ENCODE results near the gene IL13RA1. TPM values are rescaled to one million over a fixed set of nuclear protein-coding genes. Genes with fewer than 3 reads are reported as not detected.

The IL13RA1 gene
- total and polyA plus RNA-seq, 10 of the 15 experiments (the other 5 are each of a cell fraction or from before 2014, with no cell fraction given), result 2.3 to 14.2 (median 8.4) TPM

DNA sequence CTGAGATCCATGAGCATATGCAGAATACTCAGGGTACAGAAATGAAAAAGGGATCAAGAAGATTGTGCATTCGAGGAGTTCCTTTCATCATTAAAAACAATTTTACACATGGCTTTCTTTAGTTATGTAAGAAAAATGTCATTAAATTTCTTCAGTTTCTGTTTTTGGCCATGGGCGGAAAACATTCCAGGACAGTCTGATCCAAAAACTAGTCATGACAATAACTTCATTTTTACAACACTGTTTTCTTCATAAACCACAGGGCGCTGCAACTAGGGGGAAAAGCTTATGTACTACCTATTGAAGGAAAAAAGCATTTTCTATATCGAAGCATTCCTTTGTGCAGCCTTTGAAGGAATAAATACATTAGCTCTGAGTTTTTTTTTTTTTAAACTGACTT is 28.2 kb downstream of the IL13RA1 start:
- Histone ChIP-seq H2AFZ (ENCODE audit: control insufficient read depth, low read depth, low read length) (no peak overlapping the region), H3K4me2 (ENCODE audit: control insufficient read depth, insufficient read depth) (no peak overlapping the region), H3K9me3 (replicated peaks; ENCODE audit: control insufficient read depth, insufficient read depth, low read length) (no peaks in the 10 kb centered on the region), H3K4me1 (ENCODE audit: control insufficient read depth, insufficient read depth, low read length) (no peaks in the 10 kb centered on the region), H3K27ac (ENCODE audit: control insufficient read depth, insufficient read depth) (no peak overlapping the region), H3K4me3 (no peak overlapping the region), H3K9ac (ENCODE audit: control insufficient read depth, insufficient read depth, low read length) (no peak overlapping the region), H3K27me3 (replicated peaks in 1 of 2; ENCODE audit: control insufficient read depth in 2 of 2, insufficient read depth in 2 of 2, low read length in 1 of 2) (no peaks in the 10 kb centered on the region), H4K20me1 (ENCODE audit: control insufficient read depth, insufficient read depth) (no peaks in the 10 kb centered on the region), H3K36me3 (ENCODE audit: control insufficient read depth in 2 of 2, insufficient read depth in 2 of 2, low read length in 1 of 2) (no peaks in the 10 kb centered on the region), H3K79me2 (ENCODE audit: control insufficient read depth, insufficient read depth, low read length) (no peaks in the 10 kb centered on the region)
- intact Hi-C loops (cut with micrococcal nuclease; ENCODE audit: unreplicated experiment) (no loop called here), in situ Hi-C loops (cut with MboI) (no loop called here)
- WGBS (ENCODE audit: insufficient coverage, insufficient replicate concordance, low lambda C conversion rate, missing lambda C conversion rate), result 63% methylated on average over 4 of the region's 4 CpGs
- RAD21 ChIA-PET (ENCODE audit: unreplicated experiment), result interaction anchor here (0.6 to 0.7 kb wide), 2 partner anchors 51 to 109 kb away, joined by 3 to 4 read pairs; no protein-coding TSS in a partner anchor
- no TSS peak for BruUV-seq (replicated peaks)
- SMC1A ChIA-PET (ENCODE audit: uncharacterized antibody, unreplicated experiment), result interaction anchor here (0.9 kb wide), 1 partner anchor 50 kb away, joined by 3 read pairs; no protein-coding TSS in a partner anchor
- DNase-seq (ENCODE audit: low read depth, low spot score) (no peak), ATAC-seq (no peak), FAIRE-seq (no peak)
- CTCF ChIA-PET, result no interaction called here
- POLR2A ChIA-PET, result no interaction called here
- TF ChIP-seq PRDM15 (CRISPR knock-in tag; IDR thresholded peaks at IDR 0.05), result no peak
- TF ChIP-seq, protein P1, sequence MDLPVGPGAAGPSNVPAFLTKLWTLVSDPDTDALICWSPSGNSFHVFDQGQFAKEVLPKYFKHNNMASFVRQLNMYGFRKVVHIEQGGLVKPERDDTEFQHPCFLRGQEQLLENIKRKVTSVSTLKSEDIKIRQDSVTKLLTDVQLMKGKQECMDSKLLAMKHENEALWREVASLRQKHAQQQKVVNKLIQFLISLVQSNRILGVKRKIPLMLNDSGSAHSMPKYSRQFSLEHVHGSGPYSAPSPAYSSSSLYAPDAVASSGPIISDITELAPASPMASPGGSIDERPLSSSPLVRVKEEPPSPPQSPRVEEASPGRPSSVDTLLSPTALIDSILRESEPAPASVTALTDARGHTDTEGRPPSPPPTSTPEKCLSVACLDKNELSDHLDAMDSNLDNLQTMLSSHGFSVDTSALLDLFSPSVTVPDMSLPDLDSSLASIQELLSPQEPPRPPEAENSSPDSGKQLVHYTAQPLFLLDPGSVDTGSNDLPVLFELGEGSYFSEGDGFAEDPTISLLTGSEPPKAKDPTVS (IDR thresholded peaks at IDR 0.05; ENCODE audit: low read depth, low read length), result no peak
- no peak for TF ChIP-seq KDM1A (IDR thresholded peaks at IDR 0.05; ENCODE audit: borderline replicate concordance)
- no peak for TF ChIP-seq FOXM1 (IDR thresholded peaks at IDR 0.05; ENCODE audit: low read depth, low read length)
- TF ChIP-seq, protein P2, sequence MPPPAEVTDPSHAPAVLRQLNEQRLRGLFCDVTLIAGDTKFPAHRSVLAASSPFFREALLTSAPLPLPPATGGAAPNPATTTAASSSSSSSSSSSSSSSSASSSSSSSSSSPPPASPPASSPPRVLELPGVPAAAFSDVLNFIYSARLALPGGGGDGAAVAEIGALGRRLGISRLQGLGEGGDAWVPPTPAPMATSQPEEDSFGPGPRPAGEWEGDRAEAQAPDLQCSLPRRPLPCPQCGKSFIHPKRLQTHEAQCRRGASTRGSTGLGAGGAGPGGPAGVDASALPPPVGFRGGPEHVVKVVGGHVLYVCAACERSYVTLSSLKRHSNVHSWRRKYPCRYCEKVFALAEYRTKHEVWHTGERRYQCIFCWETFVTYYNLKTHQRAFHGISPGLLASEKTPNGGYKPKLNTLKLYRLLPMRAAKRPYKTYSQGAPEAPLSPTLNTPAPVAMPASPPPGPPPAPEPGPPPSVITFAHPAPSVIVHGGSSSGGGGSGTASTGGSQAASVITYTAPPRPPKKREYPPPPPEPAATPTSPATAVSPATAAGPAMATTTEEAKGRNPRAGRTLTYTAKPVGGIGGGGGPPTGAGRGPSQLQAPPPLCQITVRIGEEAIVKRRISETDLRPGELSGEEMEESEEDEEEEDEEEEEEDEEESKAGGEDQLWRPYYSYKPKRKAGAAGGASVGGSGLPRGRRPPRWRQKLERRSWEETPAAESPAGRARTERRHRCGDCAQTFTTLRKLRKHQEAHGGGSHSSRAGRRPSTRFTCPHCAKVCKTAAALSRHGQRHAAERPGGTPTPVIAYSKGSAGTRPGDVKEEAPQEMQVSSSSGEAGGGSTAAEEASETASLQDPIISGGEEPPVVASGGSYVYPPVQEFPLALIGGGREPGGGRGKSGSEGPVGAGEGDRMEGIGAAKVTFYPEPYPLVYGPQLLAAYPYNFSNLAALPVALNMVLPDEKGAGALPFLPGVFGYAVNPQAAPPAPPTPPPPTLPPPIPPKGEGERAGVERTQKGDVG (CRISPR knock-in tag; IDR thresholded peaks at IDR 0.05), result no peak
- no peak for TF ChIP-seq WRNIP1 (IDR thresholded peaks at IDR 0.05; ENCODE audit: borderline replicate concordance, low read depth, low read length)
- no peak for TF ChIP-seq GABPA (IDR thresholded peaks at IDR 0.05; ENCODE audit: low read depth)
- TF ChIP-seq ZBED1 (IDR thresholded peaks at IDR 0.05; ENCODE audit: borderline replicate concordance), result no peak
- no peak for TF ChIP-seq SREBF2 (IDR thresholded peaks at IDR 0.05; ENCODE audit: low read length)
- no peak for TF ChIP-seq EP300 (IDR thresholded peaks at IDR 0.05; ENCODE audit: borderline replicate concordance in 1 of 2, control insufficient read depth in 1 of 2, low read depth in 2 of 2, low read length in 2 of 2)
- TF ChIP-seq RCOR1 (conservative IDR thresholded peaks at IDR 0.05; ENCODE audit: low read depth, low read length), result no peak
- TF ChIP-seq HDAC2 (IDR thresholded peaks at IDR 0.05), result no peak
- TF ChIP-seq SREBF1 (IDR thresholded peaks at IDR 0.05; ENCODE audit: low read length), result no peak
- no peak for TF ChIP-seq IKZF2 (IDR thresholded peaks at IDR 0.05)
- TF ChIP-seq MYC (IDR thresholded peaks at IDR 0.05; ENCODE audit: insufficient read depth, insufficient read length, insufficient replicate concordance, low read length, severe bottlenecking), result no peak
- no peak for TF ChIP-seq ESRRA (IDR thresholded peaks at IDR 0.05; ENCODE audit: low read length)
